WTC11 (cell line): ENCODE measurements around the gene ARL4D. TPM values are rescaled to one million over a fixed set of nuclear protein-coding genes. Genes with fewer than 3 reads are reported as not detected.
"Not testable (repeated sequence)": the region's sequence is repeated elsewhere in the genome, so short reads cannot be mapped to it uniquely, and the experiment has no call there.

ENCODE experiments used
- ATAC-seq: fragments of 200-7000 bp; cut with Tn5 transposase; 2 replicates; pipeline ENCODE4 v1.10.0; 2021; ENCODE audit warnings: mild to moderate bottlenecking, moderate library complexity
- CTCF ChIA-PET: fragments of 300-600 bp; sonication (Branson Sonifier 250); formaldehyde crosslinking; loops from one replicate; lab custom pipeline; 2021; ENCODE audit warnings: antibody characterized with exemption; lab: Charles Lee
- POLR2A ChIA-PET: fragments of 350-600 bp; sonication (Branson Sonifier 250); formaldehyde crosslinking; loops from one replicate; lab custom pipeline; 2021; ENCODE audit warnings: antibody characterized with exemption; lab: Charles Lee
- DNase-seq: peaks from one replicate; pipeline ENCODE4 v3.0.0; 2021; ENCODE audit warnings: low spot score
- H3K27ac Mint-ChIP-seq: 2 replicates; pipeline ENCODE4 v1.8.0; 2021; ENCODE audit warnings: mixed read lengths
- H3K27me3 Mint-ChIP-seq: 2 replicates; pipeline ENCODE4 v1.8.0; 2021; ENCODE audit warnings: low read depth, mild to moderate bottlenecking, moderate library complexity, mixed read lengths
- H3K36me3 Mint-ChIP-seq: 2 replicates; pipeline ENCODE4 v1.8.0; 2021; ENCODE audit warnings: mixed read lengths
- H3K4me1 Mint-ChIP-seq: 2 replicates; pipeline ENCODE4 v1.8.0; 2022; ENCODE audit warnings: mixed read lengths
- H3K4me3 Mint-ChIP-seq: 2 replicates; pipeline ENCODE4 v1.8.0; 2021; ENCODE audit warnings: mild to moderate bottlenecking, moderate library complexity, mixed read lengths
- H3K9me3 Mint-ChIP-seq: 2 replicates; pipeline ENCODE4 v1.8.0; 2021; ENCODE audit warnings: mixed read lengths
- ATF2 ChIP-seq: sonication (generic); formaldehyde crosslinking; IDR thresholded peaks from 2 replicates; pipeline ENCODE4 v1.8.1; 2022; ENCODE audit warnings: low read depth, missing genetic modification reagents, borderline replicate concordance
- CTCF ChIP-seq: fragments of 200-600 bp; IDR thresholded peaks from 2 replicates; pipeline ENCODE4 v1.8.0; 2022; ENCODE audit warnings: antibody characterized with exemption
- E2F5 ChIP-seq: sonication (generic); formaldehyde crosslinking; IDR thresholded peaks from 2 replicates; pipeline ENCODE4 v1.8.1; 2022; ENCODE audit warnings: mild to moderate bottlenecking, moderate library complexity, missing genetic modification reagents
- GABPB1 ChIP-seq: sonication (generic); formaldehyde crosslinking; IDR thresholded peaks from 2 replicates; pipeline ENCODE4 v1.8.1; 2023; ENCODE audit warnings: mild to moderate bottlenecking, missing genetic modification reagents
- NFATC4 ChIP-seq: fragments of 250-450 bp; sonication (Bioruptor Pico); IDR thresholded peaks from 2 replicates; pipeline ENCODE4 v1.9.0; 2021; ENCODE audit warnings: mild to moderate bottlenecking
- NR3C1 ChIP-seq: sonication (generic); formaldehyde crosslinking; conservative IDR thresholded peaks from 2 replicates; pipeline ENCODE4 v1.8.1; 2023; ENCODE audit warnings: low read depth, mild to moderate bottlenecking, missing genetic modification reagents
- USF2 ChIP-seq: sonication (generic); formaldehyde crosslinking; IDR thresholded peaks from 2 replicates; pipeline ENCODE4 v1.8.1; 2023; ENCODE audit warnings: mild to moderate bottlenecking, missing genetic modification reagents, moderate library complexity
- ZNF281 ChIP-seq: sonication (generic); formaldehyde crosslinking; IDR thresholded peaks from 2 replicates; pipeline ENCODE4 v1.8.0; 2023; ENCODE audit warnings: mild to moderate bottlenecking, missing genetic modification reagents
- ZNF532 ChIP-seq: fragments of 250-450 bp; sonication (Bioruptor Pico); IDR thresholded peaks from 2 replicates; pipeline ENCODE4 v1.9.0; 2021; ENCODE audit warnings: mild to moderate bottlenecking, borderline replicate concordance
- total RNA-seq: library from RNA; stranded (reverse); gene quantifications from 3 replicates; pipeline ENCODE4 v1.2.3, GENCODE V29; 2021

The ARL4D gene
- total RNA-seq, 1 experiment from 2014 or later: 11.9 TPM

GRCh38 chr17:43393944-43394482 lies 4.8 kb upstream of the ARL4D start:
- DNase-seq: peak; percentile 94
- TF ChIP-seq USF2 (no peak), NFATC4 (CRISPR knock-in tag) (no peak), CTCF (peak; percentile 83), NR3C1 (CRISPR knock-in tag) (no peak), GABPB1 (CRISPR knock-in tag) (0 out of 2 replicates have a peak, but pooled peaks have one; percentile 35), ZNF281 (no peak), ATF2 (CRISPR knock-in tag) (no peak), ZNF532 (CRISPR knock-in tag) (no peak), E2F5 (no peak)
- TF ChIP-seq, all 79 proteins: peak for 2
- H3K4me3 Mint-ChIP-seq: no peak overlapping the region
- no peaks in the 10 kb centered on the region for H3K27me3 Mint-ChIP-seq
- H3K27ac Mint-ChIP-seq: peak overlapping the region; percentile 87; the same call in 1 of the 2 replicates
- H3K36me3 Mint-ChIP-seq: no peaks in the 10 kb centered on the region
- H3K4me1 Mint-ChIP-seq: peaks cover 11% of the 10 kb centered on the region; the same call in 1 of the 2 replicates
- ChIA-PET POLR2A (interaction anchor here (1.0 to 3.3 kb wide), 2 partner anchors 26 to 90 kb away, joined by 4 to 17 read pairs; partner anchors contain the start of gene DHX8), CTCF (interaction anchor here (0.5 to 7.0 kb wide), 32 partner anchors 11 to 149 kb away, joined by 3 to 178 read pairs (median 4); partner anchors contain the start of gene DHX8)
- no peaks in the 10 kb centered on the region for H3K9me3 Mint-ChIP-seq
- peak; percentile 74 for ATAC-seq

- H3K4me1 Mint-ChIP-seq: peaks cover 11% of the 10 kb centered on the region
- ChIA-PET POLR2A (interaction anchor here (3.3 kb wide), 1 partner anchor 26 kb away, joined by 17 read pairs; no protein-coding TSS in a partner anchor), CTCF (interaction anchor here (0.8 to 7.0 kb wide), 20 partner anchors 10 to 149 kb away, joined by 3 to 178 read pairs (median 6); partner anchors contain the start of gene DHX8)
- H3K36me3 Mint-ChIP-seq, ATAC-seq, DNase-seq, H3K4me3 Mint-ChIP-seq, H3K27me3 Mint-ChIP-seq, H3K27ac Mint-ChIP-seq, H3K9me3 Mint-ChIP-seq: not testable (repeated sequence)
These were observed 4.1 kb upstream of the ARL4D start for GRCh38 chr17:43394696-43395095.
